Loucy (cell line): ENCODE data around the gene CIDEA.

Experiments used
- H2AFZ ChIP-seq: fragments of 200-600 bp; sonication (generic); 2 replicates; pipeline ENCODE4 v1.6.0; 2016; ENCODE audit warnings: antibody characterized with exemption, mild to moderate bottlenecking, low read length, moderate library complexity
- H3F3A ChIP-seq: fragments of 200-600 bp; 2 replicates; pipeline ENCODE4 v1.6.0; 2016; ENCODE audit warnings: antibody characterized with exemption, low read depth, mild to moderate bottlenecking
- H3K27me3 ChIP-seq: fragments of 200-600 bp; sonication (generic); 2 replicates; pipeline ENCODE4 v1.6.1; 2014; ENCODE audit warnings: low read length, mild to moderate bottlenecking; ENCODE audit not compliant: insufficient read depth, poor library complexity, severe bottlenecking
- H3K36me3 ChIP-seq: fragments of 200-600 bp; sonication (generic); 2 replicates; pipeline ENCODE4 v1.6.1; 2016; ENCODE audit warnings: low read length; ENCODE audit not compliant: insufficient read depth
- H3K4me1 ChIP-seq: fragments of 200-600 bp; sonication (generic); 2 replicates; pipeline ENCODE4 v1.5.1; 2014; ENCODE audit warnings: low read length, mild to moderate bottlenecking; ENCODE audit not compliant: insufficient read depth, poor library complexity, severe bottlenecking
- H3K4me2 ChIP-seq: fragments of 200-600 bp; sonication (generic); 2 replicates; pipeline ENCODE4 v1.6.0; 2014; ENCODE audit warnings: antibody characterized with exemption, low read length, low read depth, mild to moderate bottlenecking; ENCODE audit not compliant: poor library complexity, severe bottlenecking
- H3K4me3 ChIP-seq: fragments of 200-600 bp; sonication (generic); 2 replicates; pipeline ENCODE4 v1.5.1; 2014; ENCODE audit warnings: low read length, mild to moderate bottlenecking, mixed read lengths; ENCODE audit not compliant: poor library complexity, severe bottlenecking
- H3K79me2 ChIP-seq: fragments of 200-600 bp; sonication (generic); 2 replicates; pipeline ENCODE4 v1.6.1; 2014; ENCODE audit warnings: low read length; ENCODE audit not compliant: insufficient read depth
- H3K9ac ChIP-seq: fragments of 200-600 bp; sonication (generic); 2 replicates; pipeline ENCODE4 v1.6.0; 2014; ENCODE audit warnings: mild to moderate bottlenecking, low read depth, low read length, moderate library complexity; ENCODE audit not compliant: poor library complexity, severe bottlenecking
- H3K9me2 ChIP-seq: fragments of 200-600 bp; sonication (generic); replicated peaks from 2 replicates; pipeline ENCODE4 v1.6.1; 2016; ENCODE audit warnings: low read depth, low read length, mixed read lengths
- H3K9me3 ChIP-seq: fragments of 200-600 bp; sonication (generic); 2 replicates; pipeline ENCODE4 v1.6.1; 2014; ENCODE audit warnings: mild to moderate bottlenecking, antibody characterized with exemption, low read length, low read depth; ENCODE audit not compliant: insufficient read depth
- H4K20me1 ChIP-seq: fragments of 200-600 bp; sonication (generic); 2 replicates; pipeline ENCODE4 v1.6.0; 2014; ENCODE audit warnings: antibody characterized with exemption, low read length, mild to moderate bottlenecking; ENCODE audit not compliant: insufficient read depth, poor library complexity, severe bottlenecking
- CTCF ChIP-seq: fragments of 200-600 bp; sonication (generic); conservative IDR thresholded peaks from 2 replicates; pipeline ENCODE4 v1.5.1; 2014; ENCODE audit warnings: mild to moderate bottlenecking, antibody characterized with exemption, low read length
- EZH2phosphoT487 ChIP-seq: fragments of 200-600 bp; IDR thresholded peaks from 2 replicates; pipeline ENCODE4 v1.6.1; 2018; ENCODE audit warnings: antibody characterized with exemption, mild to moderate bottlenecking, moderate library complexity, borderline replicate concordance

Gene CIDEA

GRCh38 chr18:12248926-12249720, 5.0 kb upstream of the CIDEA start:
- Histone ChIP-seq H3K9ac (no peak overlapping the region), H3F3A (no peaks in the 10 kb centered on the region), H3K4me2 (no peak overlapping the region), H3K9me2 (no peaks in the 10 kb centered on the region), H3K4me3 (no peak overlapping the region), H3K4me1 (no peaks in the 10 kb centered on the region), H2AFZ (no peak overlapping the region), H3K79me2 (no peaks in the 10 kb centered on the region), H3K27me3 (no peaks in the 10 kb centered on the region), H4K20me1 (no peaks in the 10 kb centered on the region), H3K36me3 (no peaks in the 10 kb centered on the region), H3K9me3 (no peaks in the 10 kb centered on the region)
- TF ChIP-seq CTCF, result no peak
- TF ChIP-seq EZH2phosphoT487, result no peak

- Histone ChIP-seq H4K20me1 (no peaks in the 10 kb centered on the region), H3F3A (no peaks in the 10 kb centered on the region), H3K79me2 (no peaks in the 10 kb centered on the region), H3K9ac (no peak overlapping the region), H2AFZ (no peak overlapping the region), H3K9me2 (no peaks in the 10 kb centered on the region), H3K4me3 (no peak overlapping the region), H3K36me3 (no peaks in the 10 kb centered on the region), H3K4me1 (no peaks in the 10 kb centered on the region), H3K9me3 (no peaks in the 10 kb centered on the region), H3K27me3 (no peaks in the 10 kb centered on the region), H3K4me2 (no peak overlapping the region)
- TF ChIP-seq EZH2phosphoT487, result no peak
- no peak for TF ChIP-seq CTCF
These were observed 2.9 kb upstream of the CIDEA start for GRCh38 chr18:12251311-12251710.

GRCh38 chr18:12252061-12252460, 2.1 kb upstream of the CIDEA start:
- Histone ChIP-seq H3K36me3 (no peaks in the 10 kb centered on the region), H3K27me3 (no peaks in the 10 kb centered on the region)
- no peak for TF ChIP-seq EZH2phosphoT487
- TF ChIP-seq CTCF, result no peak

More at GRCh38 chr18:12252061-12252460, 2.1 kb upstream of the CIDEA start:
- no peak overlapping the region for H3K9ac ChIP-seq
- H3K9me3 ChIP-seq, result no peaks in the 10 kb centered on the region
- H3F3A ChIP-seq, result no peaks in the 10 kb centered on the region
- no peaks in the 10 kb centered on the region for H4K20me1 ChIP-seq
- no peaks in the 10 kb centered on the region for H3K4me1 ChIP-seq
- H3K79me2 ChIP-seq, result no peaks in the 10 kb centered on the region
- no peak overlapping the region for H2AFZ ChIP-seq
- H3K9me2 ChIP-seq, result no peaks in the 10 kb centered on the region
- no peak overlapping the region for H3K4me2 ChIP-seq
- H3K4me3 ChIP-seq, result no peak overlapping the region
